Naive thymus-derived CD8-positive, alpha-beta T cell (primary cell): ENCODE results near the gene MAP2K5. TPM values are rescaled to one million over a fixed set of nuclear protein-coding genes. Genes with fewer than 3 reads are reported as not detected.

ENCODE experiments used
- ATAC-seq, 2 donors: fragments of 150-1000 bp; cut with Tn5 transposase in 1 of 2; sonication (Bioruptor Pico), chemical (Tn5 transposase) in 1 of 2; 1 replicate in 1 of 2; 2 replicates in 1 of 2; pipeline ENCODE4 v1.10.0; 2021; ENCODE audit warnings: mild to moderate bottlenecking in 2 of 2, moderate library complexity in 2 of 2
- POLR2A ChIA-PET: fragments of 350-600 bp; sonication (Branson Sonifier 250); formaldehyde crosslinking; loops from one replicate; lab custom pipeline; 2021; ENCODE audit warnings: antibody characterized with exemption; lab: Charles Lee
- DNase-seq, 10 donors: peaks; one replicate each; pipeline versions ENCODE4 v3.0.0 to v3.0.0-alpha.2; 2020 to 2022
- H3K27ac Mint-ChIP-seq, 10 donors: one replicate each; pipeline ENCODE4 v1.8.0; 2020 to 2022; ENCODE audit warnings: mild to moderate bottlenecking in 10 of 10, mixed read lengths in 10 of 10, moderate library complexity in 4 of 10, inconsistent platforms in 1 of 10
- H3K27me3 Mint-ChIP-seq, 5 donors: one replicate each; pipeline ENCODE4 v1.8.0; 2021 to 2022; ENCODE audit warnings: mixed read lengths in 5 of 5
- H3K36me3 Mint-ChIP-seq, 3 donors: one replicate each; pipeline ENCODE4 v1.8.0; 2020 to 2022; ENCODE audit warnings: mixed read lengths in 3 of 3, mild to moderate bottlenecking in 2 of 3, inconsistent platforms in 1 of 3
- H3K4me1 Mint-ChIP-seq, 4 donors: one replicate each; pipeline ENCODE4 v1.8.0; 2021 to 2022; ENCODE audit warnings: mixed read lengths in 4 of 4
- H3K4me3 Mint-ChIP-seq, 10 donors: one replicate each; pipeline ENCODE4 v1.8.0; 2020 to 2022; ENCODE audit warnings: mild to moderate bottlenecking in 10 of 10, mixed read lengths in 10 of 10, moderate library complexity in 6 of 10, inconsistent platforms in 1 of 10
- H3K9me3 Mint-ChIP-seq, 9 donors: one replicate each; pipeline ENCODE4 v1.8.0; 2020 to 2022; ENCODE audit warnings: mixed read lengths in 9 of 9, mild to moderate bottlenecking in 3 of 9, inconsistent platforms in 1 of 9, moderate library complexity in 1 of 9
- polyA plus RNA-seq, 3 donors: library from polyadenylated mRNA; unstranded; fragments of 300-500 nt; fragmentation: Illumina TruSeq; gene quantifications; one replicate each; pipeline ENCODE4 v1.2.3, GENCODE V29; 2021
- total RNA-seq, 8 experiments: library from RNA in 2 of 8; stranded (reverse) in 2 of 8; gene quantifications; one replicate each; pipeline ENCODE4 v1.2.3 and lab custom pipeline; 2021 to 2026

The MAP2K5 gene
- total and polyA plus RNA-seq, 5 experiments from 2014 or later, result 17.8 to 37.6 (median 22.5) TPM

DNA sequence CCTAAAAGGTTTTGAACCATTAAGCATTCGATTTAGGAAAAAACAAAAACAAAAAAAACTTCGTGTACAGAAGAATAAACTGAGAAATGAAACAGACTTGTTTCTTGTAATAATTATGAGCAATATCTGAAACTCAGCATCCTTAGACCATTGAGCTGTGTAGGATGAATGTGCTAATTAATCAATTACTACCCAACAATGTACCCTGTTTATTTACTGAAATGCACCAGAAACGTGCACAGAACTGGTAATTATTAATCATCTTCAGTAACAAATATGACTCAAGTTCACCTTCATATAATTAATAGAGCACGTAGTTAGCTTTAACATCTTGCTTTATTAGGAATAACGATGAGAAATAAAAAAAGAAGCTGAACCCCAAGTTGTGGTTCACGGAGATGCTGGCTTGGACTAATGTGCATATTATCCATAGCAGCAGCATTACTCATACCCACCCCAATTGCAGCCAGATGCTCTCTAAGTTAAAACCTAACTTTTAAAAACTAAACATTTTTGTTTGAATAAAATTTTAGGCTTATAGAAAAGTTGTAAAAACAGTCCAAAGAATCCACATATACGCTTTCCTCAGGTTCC lies 31.8 kb upstream of the MAP2K5 start:
- H3K27me3 Mint-ChIP-seq, result no peaks in the 10 kb centered on the region

GRCh38 chr15:67511606-67512005 lies 30.9 kb upstream of the MAP2K5 start:
- Mint-ChIP-seq H3K4me1 (peaks cover 0 to 4% (median 1%) of the 10 kb centered on the region in 4 donors), H3K9me3 (no peaks in the 10 kb centered on the region), H3K36me3 (peaks cover 0 to 61% (median 31%) of the 10 kb centered on the region in 3 donors), H3K27me3 (no peaks in the 10 kb centered on the region), H3K27ac (no peak overlapping the region), H3K4me3 (no peak overlapping the region)
- DNase-seq (no peak), ATAC-seq (no peak)
- POLR2A ChIA-PET, result interaction anchor here (0.5 to 1.1 kb wide), 2 partner anchors 9 to 77 kb away, joined by 4 to 5 read pairs; partner anchors contain the start of gene C15orf61

More for the DNA sequence above, 31.8 kb upstream of the MAP2K5 start:
- Mint-ChIP-seq H3K27ac (no peak overlapping the region), H3K4me1 (peaks cover 0 to 10% (median 1%) of the 10 kb centered on the region in 4 donors), H3K36me3 (peaks cover 0 to 58% (median 31%) of the 10 kb centered on the region in 3 donors), H3K9me3 (no peaks in the 10 kb centered on the region), H3K4me3 (no peak overlapping the region)
- POLR2A ChIA-PET, result interaction anchor here (0.7 kb wide), 1 partner anchor 11 kb away, joined by 4 read pairs; the partner anchor contains the start of gene C15orf61
- DNase-seq, result no peak
- ATAC-seq, result no peak

- Mint-ChIP-seq H3K27ac (no peak overlapping the region), H3K27me3 (no peaks in the 10 kb centered on the region), H3K4me3 (no peak overlapping the region), H3K9me3 (no peaks in the 10 kb centered on the region), H3K36me3 (peaks cover 0 to 65% (median 33%) of the 10 kb centered on the region in 3 donors), H3K4me1 (peaks cover 0 to 2% (median 0%) of the 10 kb centered on the region in 4 donors)
- DNase-seq (no peak), ATAC-seq (no peak)
- POLR2A ChIA-PET, result interaction anchor here (0.5 to 1.1 kb wide), 2 partner anchors 8 to 77 kb away, joined by 4 to 5 read pairs; partner anchors contain the start of gene C15orf61
Measured at GRCh38 chr15:67512140-67512539, 30.4 kb upstream of the MAP2K5 start.

- peaks cover 0 to 73% (median 37%) of the 10 kb centered on the region in 3 donors for H3K36me3 Mint-ChIP-seq
- peak overlapping the region in 1 of 10 donors; percentile 51 for H3K27ac Mint-ChIP-seq
- H3K9me3 Mint-ChIP-seq, result no peaks in the 10 kb centered on the region
- no peak for ATAC-seq
- POLR2A ChIA-PET, result no interaction called here
- H3K4me1 Mint-ChIP-seq, result peaks cover 0 to 2% (median 1%) of the 10 kb centered on the region in 4 donors
- no peak for DNase-seq
- no peak overlapping the region for H3K4me3 Mint-ChIP-seq
- H3K27me3 Mint-ChIP-seq, result no peaks in the 10 kb centered on the region
Measured at GRCh38 chr15:67512933-67513714, 29.4 kb upstream of the MAP2K5 start.

- ATAC-seq, result no peak
- H3K4me3 Mint-ChIP-seq, result no peak overlapping the region
- H3K27ac Mint-ChIP-seq, result no peak overlapping the region
- peaks cover 0 to 6% (median 1%) of the 10 kb centered on the region in 4 donors for H3K4me1 Mint-ChIP-seq
- DNase-seq, result no peak
- no peaks in the 10 kb centered on the region for H3K27me3 Mint-ChIP-seq
- H3K9me3 Mint-ChIP-seq, result no peaks in the 10 kb centered on the region
- POLR2A ChIA-PET, result no interaction called here
- peaks cover 0 to 60% (median 32%) of the 10 kb centered on the region in 3 donors for H3K36me3 Mint-ChIP-seq
Measured at GRCh38 chr15:67515090-67515489, 27.4 kb upstream of the MAP2K5 start.

GRCh38 chr15:67515557-67515956 lies 26.9 kb upstream of the MAP2K5 start:
- Mint-ChIP-seq H3K27me3 (no peaks in the 10 kb centered on the region), H3K9me3 (no peaks in the 10 kb centered on the region), H3K36me3 (peaks cover 0 to 56% (median 32%) of the 10 kb centered on the region in 3 donors), H3K4me3 (no peak overlapping the region), H3K4me1 (peaks cover 0 to 11% (median 3%) of the 10 kb centered on the region in 4 donors), H3K27ac (no peak overlapping the region)
- POLR2A ChIA-PET, result no interaction called here
- ATAC-seq (no peak), DNase-seq (no peak)

GRCh38 chr15:67520321-67521028 lies 22.0 kb upstream of the MAP2K5 start:
- peak overlapping the region; percentile 77 to 96 (median 90) for H3K4me3 Mint-ChIP-seq
- H3K9me3 Mint-ChIP-seq, result no peaks in the 10 kb centered on the region
- peaks cover 7 to 42% (median 28%) of the 10 kb centered on the region in 4 donors for H3K4me1 Mint-ChIP-seq
- POLR2A ChIA-PET, result interaction anchor here (0.6 to 2.5 kb wide), 9 partner anchors 9 to 757 kb away, joined by 3 to 71 read pairs (median 5); partner anchors contain the start of genes FEM1B, MAP2K5 and PIAS1
- peak overlapping the region; percentile 90 to 97 (median 94) for H3K27ac Mint-ChIP-seq
- peaks cover 0 to 16% (median 6%) of the 10 kb centered on the region in 3 donors for H3K36me3 Mint-ChIP-seq
- no peaks in the 10 kb centered on the region for H3K27me3 Mint-ChIP-seq
- ATAC-seq, result peak; percentile 13 to 19
- DNase-seq, result no peak

DNA sequence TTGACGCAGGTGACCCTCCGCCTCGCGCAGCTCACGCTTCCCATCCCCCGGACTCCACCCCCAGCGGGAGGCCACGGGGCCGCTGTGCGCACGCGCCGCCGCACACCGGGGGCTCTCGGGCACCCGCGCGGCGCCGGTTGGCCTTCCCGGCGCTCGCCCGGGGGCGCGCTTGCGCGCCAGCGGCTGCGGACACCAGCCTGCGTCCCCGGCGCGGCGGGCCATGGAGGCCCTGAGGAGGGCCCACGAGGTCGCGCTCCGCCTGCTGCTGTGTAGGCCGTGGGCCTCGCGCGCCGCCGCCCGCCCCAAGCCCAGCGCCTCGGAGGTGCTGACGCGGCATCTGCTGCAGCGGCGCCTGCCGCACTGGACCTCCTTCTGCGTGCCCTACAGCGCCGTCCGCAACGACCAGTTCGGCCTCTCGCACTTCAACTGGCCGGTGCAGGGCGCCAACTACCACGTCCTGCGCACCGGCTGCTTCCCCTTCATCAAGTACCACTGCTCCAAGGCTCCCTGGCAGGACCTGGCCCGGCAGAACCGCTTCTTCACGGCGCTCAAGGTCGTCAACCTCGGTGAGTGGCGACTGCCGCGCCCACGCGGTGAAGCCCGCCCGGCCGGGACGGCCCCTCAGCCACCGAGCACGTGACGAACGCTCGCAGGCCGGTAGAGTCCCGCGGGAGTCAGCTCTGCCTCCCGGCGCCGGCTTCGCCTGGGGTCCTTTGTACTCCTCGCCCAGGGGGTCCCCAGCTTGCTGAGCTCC lies 21.3 kb upstream of the MAP2K5 start, which contains the start of gene C15orf61:
Gene C15orf61 (plus strand): TSS at position 103 of the 754 bp plus-strand sequence. CDS start 118 bp downstream, at position 221.
- ATAC-seq (peak; percentile 79 to 84), DNase-seq (peak; percentile 72 to 91 (median 80))
- peak within 1 kb of the TSS; percentile 88 to 96 (median 93) for H3K4me3 Mint-ChIP-seq
- H3K36me3 Mint-ChIP-seq, result peaks cover 0 to 20% (median 6%) of the 10 kb centered on the region in 3 donors
- H3K27me3 Mint-ChIP-seq, result no peaks in the 10 kb centered on the region
- no peaks in the 10 kb centered on the region for H3K9me3 Mint-ChIP-seq
- peaks cover 7 to 42% (median 28%) of the 10 kb centered on the region in 4 donors for H3K4me1 Mint-ChIP-seq
- POLR2A ChIA-PET, result interaction anchor here (0.6 to 2.5 kb wide), 15 partner anchors 9 to 757 kb away, joined by 3 to 71 read pairs (median 4); partner anchors contain the start of genes FEM1B, MAP2K5 and PIAS1
- H3K27ac Mint-ChIP-seq, result peak within 1 kb of the TSS; percentile 90 to 97 (median 95)

DNA sequence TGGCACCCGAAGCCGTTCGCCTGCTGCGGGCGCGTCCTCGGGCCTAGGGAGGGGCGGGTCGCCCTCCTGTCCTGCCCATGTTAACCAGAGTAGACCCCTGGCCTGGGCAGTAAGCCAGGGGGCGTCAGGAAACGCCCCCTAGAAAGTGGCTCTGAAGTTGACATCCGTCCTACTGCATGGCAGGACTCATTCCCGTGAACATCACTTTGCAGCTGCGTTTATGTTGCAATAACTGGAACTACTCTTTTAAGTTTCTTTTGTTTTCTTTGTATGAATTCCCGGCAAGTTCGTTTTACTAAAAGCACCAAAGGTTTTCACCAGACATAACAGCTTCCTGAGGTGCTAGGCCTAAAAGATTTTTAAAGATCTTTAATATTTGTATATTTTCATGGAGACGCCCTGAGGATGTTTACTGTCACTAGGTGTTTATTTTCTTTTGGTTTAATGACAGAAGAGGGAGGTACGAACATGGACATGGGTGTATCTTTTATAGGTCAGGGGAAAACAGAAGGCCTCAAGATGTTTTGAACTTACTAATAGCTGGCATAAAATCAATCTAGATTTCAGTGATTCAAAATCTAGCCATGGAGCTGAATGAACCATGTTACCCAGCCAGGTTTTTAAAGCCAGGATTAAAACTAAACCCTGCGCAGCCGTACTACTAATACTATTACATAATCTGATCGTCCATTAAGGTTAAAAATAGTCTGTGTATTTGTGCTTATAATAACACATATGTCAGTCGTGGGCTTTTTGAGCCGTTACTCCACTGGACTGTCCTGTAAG lies 20.5 kb upstream of the MAP2K5 start:
- POLR2A ChIA-PET, result interaction anchor here (0.6 to 2.5 kb wide), 9 partner anchors 8 to 756 kb away, joined by 3 to 71 read pairs (median 4); partner anchors contain the start of genes FEM1B and MAP2K5
- H3K36me3 Mint-ChIP-seq, result peaks cover 0 to 17% (median 5%) of the 10 kb centered on the region in 3 donors
- H3K27ac Mint-ChIP-seq, result peak overlapping the region; percentile 90 to 96 (median 94)
- H3K27me3 Mint-ChIP-seq, result no peaks in the 10 kb centered on the region
- peaks cover 7 to 42% (median 28%) of the 10 kb centered on the region in 4 donors for H3K4me1 Mint-ChIP-seq
- no peaks in the 10 kb centered on the region for H3K9me3 Mint-ChIP-seq
- no peak for DNase-seq
- H3K4me3 Mint-ChIP-seq, result peak overlapping the region; percentile 87 to 96 (median 93)
- ATAC-seq, result no peak

DNA sequence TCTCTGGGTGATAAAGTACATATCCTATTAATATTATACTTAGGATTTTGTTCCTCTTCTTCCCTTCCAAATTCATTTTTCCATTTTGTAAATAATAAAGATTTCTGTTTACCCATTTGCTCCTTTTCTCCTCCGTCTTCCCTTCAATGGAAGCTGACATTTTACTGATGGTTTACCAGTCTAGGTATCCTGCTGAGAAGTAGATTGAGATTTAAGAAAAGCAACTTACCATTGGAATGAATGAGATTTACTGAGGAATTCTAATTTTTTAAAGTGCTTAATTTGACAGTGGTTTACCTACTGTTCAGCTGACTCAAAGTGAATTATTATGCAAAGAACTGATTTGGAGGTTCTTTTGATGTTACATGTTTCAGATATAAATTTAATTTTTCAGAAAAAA lies 19.2 kb upstream of the MAP2K5 start:
- no peak for DNase-seq
- H3K4me3 Mint-ChIP-seq, result peak overlapping the region; percentile 3 to 96 (median 93)
- peak overlapping the region in 4 of 10 donors; percentile 30 to 92 (median 50) for H3K27ac Mint-ChIP-seq
- peaks cover 7 to 40% (median 28%) of the 10 kb centered on the region in 4 donors for H3K4me1 Mint-ChIP-seq
- H3K36me3 Mint-ChIP-seq, result peaks cover 0 to 17% (median 6%) of the 10 kb centered on the region in 3 donors
- ATAC-seq, result no peak
- H3K9me3 Mint-ChIP-seq, result no peaks in the 10 kb centered on the region
- H3K27me3 Mint-ChIP-seq, result no peaks in the 10 kb centered on the region
- POLR2A ChIA-PET, result interaction anchor here (1.9 kb wide), 1 partner anchor 19 kb away, joined by 7 read pairs; the partner anchor contains the start of gene MAP2K5
